HCT116 (cell line): ENCODE data around the gene PLEKHM3. TPM values are rescaled to one million over a fixed set of nuclear protein-coding genes. Genes with fewer than 3 reads are reported as not detected.

ENCODE experiments used
- ATAC-seq: fragments of 200-7000 bp; cut with Tn5 transposase; 2 replicates; pipeline ENCODE4 v1.9.1; 2020; ENCODE audit warnings: mild to moderate bottlenecking, moderate library complexity
- BruUV-seq: library from RNA; stranded (reverse); fragments of 400-500 nt; replicated peaks from 2 replicates; lab custom pipeline; 2021; lab: Mats Ljungman, UMichigan
- CTCF ChIA-PET: fragments of 300-600 bp; sonication (Branson Sonifier 250); formaldehyde crosslinking; loops from one replicate; lab custom pipeline; 2021; ENCODE audit warnings: antibody characterized with exemption; lab: Charles Lee
- POLR2A ChIA-PET: fragments of 300-600, 350-600 bp; sonication (Branson Sonifier 250); formaldehyde crosslinking; loops from one replicate; lab custom pipeline; 2021; ENCODE audit warnings: antibody characterized with exemption; lab: Charles Lee
- RAD21 ChIA-PET, 2 experiments: fragments of 300-600 bp; sonication (Branson Sonifier 250); formaldehyde crosslinking; loops; one replicate each; lab custom pipeline; 2023; ENCODE audit warnings: low total read pairs in 2 of 2; ENCODE audit not compliant: uncharacterized antibody in 2 of 2, unreplicated experiment in 2 of 2, low non-redundant PET in 1 of 2; lab: Charles Lee
- DNase-seq: peaks from one replicate; pipeline ENCODE4 v3.0.0-alpha.2; 2010; ENCODE audit warnings: low read depth, low spot score
- H2AFZ ChIP-seq: fragments of 200-600 bp; shearing (Covaris generic), sonication (generic); 2 replicates; pipeline ENCODE4 v1.6.1; 2017; ENCODE audit warnings: low read depth, mixed run types, mixed read lengths, antibody characterized with exemption, low read length; ENCODE audit not compliant: poor library complexity, severe bottlenecking
- H3K27ac ChIP-seq: 2 replicates; pipeline ENCODE4 v1.5.1; 2012; ENCODE audit warnings: low read depth, low read length
- H3K27me3 ChIP-seq: fragments of 200-600 bp; sonication (generic); 2 replicates; pipeline ENCODE4 v1.6.1; 2016; ENCODE audit warnings: mixed run types, low read length, mixed read lengths; ENCODE audit not compliant: insufficient read depth
- H3K36me3 ChIP-seq, 2 experiments: fragments of 200-500 bp in 1 of 2; fragments of 200-600 bp in 1 of 2; sonication (Bioruptor generic) in 1 of 2; sonication (generic) in 1 of 2; 2 replicates each; pipeline versions ENCODE4 v1.5.1 to v1.6.1; 2014 to 2016; ENCODE audit warnings: low read length in 2 of 2, inconsistent platforms in 1 of 2, mixed read lengths in 1 of 2, mixed run types in 1 of 2; ENCODE audit not compliant: insufficient read depth in 2 of 2, control insufficient read depth in 1 of 2
- H3K4me1 ChIP-seq, 2 experiments: fragments of 200-600 bp in 1 of 2; sonication (generic) in 1 of 2; 2 replicates each; pipeline versions ENCODE4 v1.5.1 to v1.6.1; 2012 to 2017; ENCODE audit warnings: low read length in 2 of 2, inconsistent platforms in 1 of 2, mild to moderate bottlenecking in 1 of 2, mixed read lengths in 1 of 2, mixed run types in 1 of 2, moderate library complexity in 1 of 2; ENCODE audit not compliant: insufficient read depth in 2 of 2, control insufficient read depth in 1 of 2
- H3K4me2 ChIP-seq: fragments of 200-600 bp; sonication (generic); 2 replicates; pipeline ENCODE4 v1.6.1; 2017; ENCODE audit warnings: mixed run types, low read length, mixed read lengths
- H3K4me3 ChIP-seq, 2 experiments: fragments of 200-600 bp in 1 of 2; sonication (generic) in 1 of 2; replicated peaks in 1 of 2; 2 replicates each; pipeline ENCODE4 v1.5.1; 2011 to 2016; ENCODE audit warnings: low read length in 2 of 2, control low read depth in 1 of 2, low read depth in 1 of 2, mild to moderate bottlenecking in 1 of 2, mixed read lengths in 1 of 2, mixed run types in 1 of 2
- H3K79me2 ChIP-seq: fragments of 200-600 bp; sonication (generic); 2 replicates; pipeline ENCODE4 v1.6.1; 2017; ENCODE audit warnings: mild to moderate bottlenecking, mixed run types, low read length, moderate library complexity, mixed read lengths; ENCODE audit not compliant: insufficient read depth
- H3K9ac ChIP-seq: fragments of 200-600 bp; sonication (generic); 2 replicates; pipeline ENCODE4 v1.6.1; 2016; ENCODE audit warnings: low read length, mixed read lengths
- H3K9me2 ChIP-seq: fragments of 200-600 bp; sonication (generic), shearing (Covaris generic); 2 replicates; pipeline ENCODE4 v1.6.1; 2017; ENCODE audit warnings: mixed run types, mild to moderate bottlenecking, moderate library complexity; ENCODE audit not compliant: insufficient read depth
- H3K9me3 ChIP-seq, 2 experiments: fragments of 200-500 bp in 1 of 2; fragments of 200-600 bp in 1 of 2; sonication (Bioruptor generic) in 1 of 2; sonication (generic) in 1 of 2; 2 replicates each; pipeline ENCODE4 v1.6.1; 2014 to 2017; ENCODE audit warnings: low read length in 2 of 2, mixed read lengths in 2 of 2, inconsistent platforms in 1 of 2, low read depth in 1 of 2, mild to moderate bottlenecking in 1 of 2, mixed run types in 1 of 2, moderate library complexity in 1 of 2; ENCODE audit not compliant: control insufficient read depth in 1 of 2, insufficient read depth in 1 of 2
- H4K20me1 ChIP-seq: fragments of 200-600 bp; sonication (generic), shearing (Covaris generic); 2 replicates; pipeline ENCODE4 v1.6.1; 2017; ENCODE audit warnings: mixed run types, mild to moderate bottlenecking, moderate library complexity; ENCODE audit not compliant: insufficient read depth
- ATF3 ChIP-seq: IDR thresholded peaks from 2 replicates; pipeline ENCODE4 v1.6.1; 2012
- CBX3 ChIP-seq: IDR thresholded peaks from 2 replicates; pipeline ENCODE4 v1.6.1; 2012; ENCODE audit warnings: low read depth
- CTCF ChIP-seq, 3 experiments: fragments of 200-600 bp in 1 of 3; sonication (generic) in 1 of 3; IDR thresholded peaks in 2 of 3; conservative IDR thresholded peaks in 1 of 3; 2 replicates each; pipeline ENCODE4 v1.5.1; 2012 to 2017; ENCODE audit warnings: low read depth in 2 of 3, low read length in 2 of 3, antibody characterized with exemption in 1 of 3, borderline replicate concordance in 1 of 3, control low read depth in 1 of 3, mild to moderate bottlenecking in 1 of 3, mixed read lengths in 1 of 3, mixed run types in 1 of 3, moderate library complexity in 1 of 3; ENCODE audit not compliant: insufficient read depth in 1 of 3
- ELF1 ChIP-seq: IDR thresholded peaks from 2 replicates; pipeline ENCODE4 v1.6.1; 2012; ENCODE audit warnings: low read depth, borderline replicate concordance
- EZH2 ChIP-seq: fragments of 200-600 bp; sonication (generic); IDR thresholded peaks from 2 replicates; pipeline ENCODE4 v1.6.1; 2017; ENCODE audit warnings: antibody characterized with exemption, mixed run types
- FOSL1 ChIP-seq: IDR thresholded peaks from 2 replicates; pipeline ENCODE4 v1.6.1; 2012; ENCODE audit warnings: low read depth
- JUND ChIP-seq: IDR thresholded peaks from 2 replicates; pipeline ENCODE4 v1.6.1; 2012
- POLR2A ChIP-seq: IDR thresholded peaks from 2 replicates; pipeline ENCODE4 v1.7.0; 2011; ENCODE audit warnings: borderline replicate concordance; ENCODE audit not compliant: insufficient read depth, insufficient read length; ENCODE audit errors: extremely low read depth
- POLR2AphosphoS5 ChIP-seq: IDR thresholded peaks from 2 replicates; pipeline ENCODE4 v1.6.1; 2011; ENCODE audit warnings: mild to moderate bottlenecking, low read depth, low read length, moderate library complexity
- RAD21 ChIP-seq: IDR thresholded peaks from 2 replicates; pipeline ENCODE4 v1.6.1; 2012; ENCODE audit warnings: low read depth, mild to moderate bottlenecking
- REST ChIP-seq: IDR thresholded peaks from 2 replicates; pipeline ENCODE4 v1.6.1; 2012; ENCODE audit warnings: low read depth
- SIN3A ChIP-seq: IDR thresholded peaks from 2 replicates; pipeline ENCODE4 v1.6.1; 2012; ENCODE audit warnings: low read depth
- SP1 ChIP-seq: IDR thresholded peaks from 2 replicates; pipeline ENCODE4 v1.6.1; 2012; ENCODE audit warnings: low read depth
- SRF ChIP-seq: IDR thresholded peaks from 2 replicates; pipeline ENCODE4 v1.6.1; 2012; ENCODE audit warnings: low read depth
- YY1 ChIP-seq: IDR thresholded peaks from 2 replicates; pipeline ENCODE4 v1.6.1; 2011; ENCODE audit warnings: low read length, low read depth, moderate library complexity, mild to moderate bottlenecking; ENCODE audit not compliant: insufficient replicate concordance; ENCODE audit errors: extremely low read depth
- ZBTB33 ChIP-seq: IDR thresholded peaks from 2 replicates; pipeline ENCODE4 v1.6.1; 2011; ENCODE audit warnings: mild to moderate bottlenecking, low read length, moderate library complexity; ENCODE audit not compliant: insufficient replicate concordance; ENCODE audit errors: extremely low read depth
- ZFX ChIP-seq: fragments of 450-650 bp; IDR thresholded peaks from 2 replicates; pipeline ENCODE4 v1.6.1; 2017
- ZNF274 ChIP-seq: fragments of 200-500 bp; sonication (Bioruptor generic); IDR thresholded peaks from 2 replicates; pipeline ENCODE4 v1.6.1; 2014; ENCODE audit warnings: mild to moderate bottlenecking, low read depth, low read length, inconsistent platforms
- intact Hi-C: fragments of 100-400 bp; cut with micrococcal nuclease; formaldehyde crosslinking; loops from 2 replicates; pipeline ENCODE4 v1.10.0; 2022
- total RNA-seq: library from RNA; stranded (reverse); gene quantifications from one replicate; pipeline ENCODE4 v1.2.1, GENCODE V29; 2021; ENCODE audit not compliant: unreplicated experiment

PLEKHM3 gene
- total RNA-seq, 1 experiment from 2014 or later: 6.3 TPM

- TF ChIP-seq POLR2AphosphoS5 (0 out of 2 replicates have a peak, but pooled peaks have one; percentile 18), ATF3 (no peak; the same call in 1 of the 2 replicates), ZFX (no peak), JUND (peak; percentile 87), SP1 (peak; percentile 68), POLR2A (no peak), ZNF274 (no peak), SRF (no peak)
Measured at GRCh38 chr2:207805566-207806226, 219.6 kb downstream of the PLEKHM3 start (continued).

GRCh38 chr2:207802650-207803049 is 222.7 kb downstream of the PLEKHM3 start:
- Histone ChIP-seq H3K9ac (no peak overlapping the region), H2AFZ (no peak overlapping the region), H3K27ac (no peak overlapping the region), H3K27me3 (no peaks in the 10 kb centered on the region), H3K4me3 (no peak overlapping the region), H3K79me2 (no peaks in the 10 kb centered on the region), H3K4me1 (peaks cover 18 to 25% of the 10 kb centered on the region in 2 experiments), H3K4me2 (no peak overlapping the region), H3K36me3 (no peaks in the 10 kb centered on the region), H3K9me2 (no peaks in the 10 kb centered on the region), H3K9me3 (no peaks in the 10 kb centered on the region), H4K20me1 (no peaks in the 10 kb centered on the region)
- ATAC-seq: no peak
- ChIA-PET CTCF (no interaction called here), POLR2A (no interaction called here), RAD21 (no interaction called here)
- DNase-seq: no peak
- no TSS peak for BruUV-seq
- intact Hi-C loops: no loop called here
- TF ChIP-seq REST: no peak
- no peak for TF ChIP-seq RAD21
- no peak for TF ChIP-seq ELF1
- no peak for TF ChIP-seq CTCF (IDR thresholded peaks at IDR 0.05 in 2 of 3, conservative IDR thresholded peaks at IDR 0.05 in 1 of 3; ENCODE audit: borderline replicate concordance in 1 of 3, insufficient read depth in 1 of 3, low read depth in 2 of 3, low read length in 2 of 3)
- TF ChIP-seq YY1: no peak
- TF ChIP-seq ZBTB33: no peak
- no peak for TF ChIP-seq FOSL1
- TF ChIP-seq ATF3: no peak
- no peak for TF ChIP-seq SP1
- no peak for TF ChIP-seq SIN3A
- no peak for TF ChIP-seq ZFX
- no peak for TF ChIP-seq ZNF274
- TF ChIP-seq CBX3: no peak
- TF ChIP-seq EZH2: no peak
